Activated naive CD8-positive, alpha-beta T cell treated with anti-CD3 and anti-CD28 coated beads for 36 hours (primary cell): ENCODE measurements around the gene CAAP1. TPM values are rescaled to one million over a fixed set of nuclear protein-coding genes. Genes with fewer than 3 reads are reported as not detected.

Experiments
- DNase-seq: peaks from one replicate; pipeline ENCODE4 v3.0.0; 2021
- H3K27ac Mint-ChIP-seq: one replicate; pipeline ENCODE4 v1.8.0; 2022; ENCODE audit warnings: mild to moderate bottlenecking, moderate library complexity, mixed read lengths
- H3K27me3 Mint-ChIP-seq: one replicate; pipeline ENCODE4 v1.8.0; 2022; ENCODE audit warnings: mild to moderate bottlenecking, mixed read lengths
- H3K36me3 Mint-ChIP-seq: one replicate; pipeline ENCODE4 v1.8.0; 2021; ENCODE audit warnings: mild to moderate bottlenecking, mixed read lengths
- H3K4me1 Mint-ChIP-seq: one replicate; pipeline ENCODE4 v1.8.0; 2021; ENCODE audit warnings: mixed read lengths
- H3K4me3 Mint-ChIP-seq: one replicate; pipeline ENCODE4 v1.8.0; 2022; ENCODE audit warnings: mild to moderate bottlenecking, moderate library complexity, mixed read lengths
- H3K9me3 Mint-ChIP-seq: one replicate; pipeline ENCODE4 v1.8.0; 2022; ENCODE audit warnings: mixed read lengths
- total RNA-seq, 2 experiments: library from RNA; stranded (reverse); gene quantifications; one replicate each; pipeline ENCODE4 v1.2.3, GENCODE V29; 2021

Gene CAAP1
- total RNA-seq, 2 experiments from 2014 or later = 19.3 to 20.8 TPM

GRCh38 chr9:26801772-26802171, 90.8 kb downstream of the CAAP1 start:
- H3K27ac Mint-ChIP-seq = no peak overlapping the region
- H3K9me3 Mint-ChIP-seq = no peaks in the 10 kb centered on the region
- no peak for DNase-seq
- H3K36me3 Mint-ChIP-seq = no peaks in the 10 kb centered on the region
- H3K4me1 Mint-ChIP-seq = no peaks in the 10 kb centered on the region
- no peaks in the 10 kb centered on the region for H3K27me3 Mint-ChIP-seq
- no peak overlapping the region for H3K4me3 Mint-ChIP-seq

DNA sequence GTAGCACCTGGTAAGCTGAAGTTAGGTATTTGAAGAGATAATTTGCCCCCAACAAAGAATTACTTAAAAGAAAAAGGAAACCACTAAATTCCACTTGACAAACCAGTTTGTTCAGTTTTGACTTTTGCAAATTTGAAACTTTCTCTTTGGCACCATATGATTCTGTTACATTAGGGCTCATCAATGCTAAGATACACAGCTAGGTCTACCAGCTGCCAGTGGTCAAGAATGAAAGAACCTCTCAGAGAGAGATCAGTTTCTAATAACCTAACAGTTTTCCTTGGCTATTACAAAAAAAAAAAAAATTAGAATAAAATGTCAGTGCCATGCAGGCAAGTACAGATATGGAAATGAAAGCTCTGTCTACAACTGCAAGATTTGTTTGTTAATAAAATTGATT, 92.3 kb downstream of the CAAP1 start:
- Mint-ChIP-seq H3K9me3 (no peaks in the 10 kb centered on the region), H3K27me3 (no peaks in the 10 kb centered on the region)

GRCh38 chr9:26791274-26791673, 101.3 kb downstream of the CAAP1 start:
- no peak for DNase-seq
- no peak overlapping the region for H3K4me3 Mint-ChIP-seq
- H3K36me3 Mint-ChIP-seq = no peaks in the 10 kb centered on the region
- peaks cover 2% of the 10 kb centered on the region for H3K4me1 Mint-ChIP-seq
- peaks cover 5% of the 10 kb centered on the region for H3K9me3 Mint-ChIP-seq
- H3K27ac Mint-ChIP-seq = no peak overlapping the region
- H3K27me3 Mint-ChIP-seq = no peaks in the 10 kb centered on the region

More for the DNA sequence above, 92.3 kb downstream of the CAAP1 start:
- Mint-ChIP-seq H3K4me1 (no peaks in the 10 kb centered on the region), H3K4me3 (no peak overlapping the region), H3K27ac (no peak overlapping the region), H3K36me3 (no peaks in the 10 kb centered on the region)
- DNase-seq = no peak

Other genes starting within 250 kb of the CAAP1 start
- 10 to 100 TPM; 42.5 to 45.3 TPM for gene PLAA, start 54.4 kb upstream of the CAAP1 start, total RNA-seq
- gene IFT74, start 63.6 kb upstream of the CAAP1 start, total RNA-seq = 10 to 100 TPM; 11.0 to 12.4 TPM
- gene LRRC19, start 112.9 kb upstream of the CAAP1 start, total RNA-seq = not detected
- gene TEK, start 216.4 kb upstream of the CAAP1 start, total RNA-seq = not detected